AG04450 (cell line): ENCODE results near the gene ROPN1L. TPM values are rescaled to one million over a fixed set of nuclear protein-coding genes. Genes with fewer than 3 reads are reported as not detected.

ENCODE experiments used
- CTCF ChIA-PET: fragments of 300-600, 350-600 bp; formaldehyde crosslinking; extraction: SDS; loops from one replicate; lab custom pipeline; 2022; ENCODE audit warnings: antibody characterized with exemption, inconsistent platforms; lab: Charles Lee
- POLR2A ChIA-PET: fragments of 350-600 bp; formaldehyde crosslinking; extraction: SDS; loops from one replicate; lab custom pipeline; 2021; ENCODE audit warnings: antibody characterized with exemption, inconsistent platforms; lab: Yijun Ruan, JAX
- DNase-seq: peaks from one replicate; pipeline ENCODE4 v3.0.0-alpha.2; 2011; ENCODE audit warnings: low read depth, low spot score
- H3K27ac ChIP-seq: one replicate; pipeline ENCODE4 v1.5.1; 2012; ENCODE audit warnings: low read depth, low read length, control low read depth
- H3K27me3 ChIP-seq: one replicate; pipeline ENCODE4 v1.6.0; 2012; ENCODE audit warnings: low read length; ENCODE audit not compliant: control insufficient read depth, insufficient read depth
- H3K4me3 ChIP-seq: 2 replicates; pipeline ENCODE4 v1.5.1; 2011; ENCODE audit warnings: mild to moderate bottlenecking, low read depth, low read length, control low read depth
- H3K9me3 ChIP-seq: 2 replicates; pipeline ENCODE4 v1.5.1; 2012; ENCODE audit warnings: low read length; ENCODE audit not compliant: control insufficient read depth, insufficient read depth
- CTCF ChIP-seq: IDR thresholded peaks from 2 replicates; pipeline ENCODE4 v1.5.1; 2011; ENCODE audit warnings: low read depth, low read length, control low read depth, inconsistent platforms
- polyA plus RNA-seq: library from polyadenylated mRNA; depleted of rRNA; stranded (reverse); fragments of >200 nt; gene quantifications from 2 replicates; pipeline ENCODE4 v1.2.3, GENCODE V29; 2011

The ROPN1L gene
- polyA plus RNA-seq, 1 experiment = 0.24 TPM

- TF ChIP-seq CTCF = no peak
- DNase-seq = no peak
- POLR2A ChIA-PET = no interaction called here
- H3K27ac ChIP-seq = no peak overlapping the region
- H3K4me3 ChIP-seq = no peak overlapping the region
- CTCF ChIA-PET = interaction anchor here (0.5 to 1.4 kb wide), 3 partner anchors 9 to 165 kb away, joined by 3 to 5 read pairs (median 5); no protein-coding TSS in a partner anchor
- peaks cover 3% of the 10 kb centered on the region for H3K27me3 ChIP-seq
- H3K9me3 ChIP-seq = no peaks in the 10 kb centered on the region
Observed at GRCh38 chr5:10461904-10462555, 20.4 kb downstream of the ROPN1L start.

- CTCF ChIA-PET = interaction anchor here (1.0 kb wide), 1 partner anchor 12 kb away, joined by 3 read pairs; no protein-coding TSS in a partner anchor
Observed at GRCh38 chr5:10463566-10463965, 21.9 kb downstream of the ROPN1L start.

GRCh38 chr5:10464173-10464572 is 22.5 kb downstream of the ROPN1L start:
- CTCF ChIA-PET = no interaction called here

More at GRCh38 chr5:10463566-10463965, 21.9 kb downstream of the ROPN1L start:
- H3K27ac ChIP-seq = no peak overlapping the region
- POLR2A ChIA-PET = no interaction called here
- H3K9me3 ChIP-seq = no peaks in the 10 kb centered on the region
- TF ChIP-seq CTCF = no peak
- DNase-seq = no peak
- H3K4me3 ChIP-seq = no peak overlapping the region
- H3K27me3 ChIP-seq = peaks cover 3% of the 10 kb centered on the region

GRCh38 chr5:10465726-10466125 is 24.0 kb downstream of the ROPN1L start:
- no peak overlapping the region for H3K4me3 ChIP-seq
- no peaks in the 10 kb centered on the region for H3K9me3 ChIP-seq
- DNase-seq = no peak
- H3K27me3 ChIP-seq = peaks cover 3% of the 10 kb centered on the region
- CTCF ChIA-PET = no interaction called here
- no peak for TF ChIP-seq CTCF
- no peak overlapping the region for H3K27ac ChIP-seq
- POLR2A ChIA-PET = no interaction called here

More at GRCh38 chr5:10464173-10464572, 22.5 kb downstream of the ROPN1L start:
- POLR2A ChIA-PET = no interaction called here
- DNase-seq = no peak
- no peaks in the 10 kb centered on the region for H3K9me3 ChIP-seq
- no peak overlapping the region for H3K4me3 ChIP-seq
- peaks cover 3% of the 10 kb centered on the region for H3K27me3 ChIP-seq
- no peak for TF ChIP-seq CTCF
- no peak overlapping the region for H3K27ac ChIP-seq

GRCh38 chr5:10466446-10467073 is 24.9 kb downstream of the ROPN1L start:
- Histone ChIP-seq H3K9me3 (no peaks in the 10 kb centered on the region), H3K4me3 (no peak overlapping the region), H3K27ac (no peak overlapping the region), H3K27me3 (peaks cover 3% of the 10 kb centered on the region)
- no peak for TF ChIP-seq CTCF
- DNase-seq = no peak
- ChIA-PET POLR2A (no interaction called here), CTCF (no interaction called here)
